GM13976 (cell line): ENCODE measurements around the gene PTPRE.

Experiments used
- DNase-seq: peaks from one replicate; pipeline ENCODE4 v3.0.0; 2012; ENCODE audit warnings: low spot score
- CTCF ChIP-seq: IDR thresholded peaks from 2 replicates; pipeline ENCODE4 v1.5.1; 2012; ENCODE audit warnings: borderline replicate concordance, mild to moderate bottlenecking; ENCODE audit not compliant: insufficient read depth; ENCODE audit errors: extremely low read depth, missing control alignments, control extremely low read depth
- in situ Hi-C: fragments of 300-500 bp; cut with MboI; formaldehyde crosslinking; loops from one replicate; pipeline ENCODE4 v1.12.0; 2022; ENCODE audit warnings: low sequenced_read_pairs, mixed read lengths, inconsistent platforms; ENCODE audit not compliant: unreplicated experiment

Gene PTPRE

GRCh38 chr10:127882801-127883459 lies 24.0 kb upstream of the PTPRE start:
- TF ChIP-seq CTCF: no peak
- no peak for DNase-seq
- in situ Hi-C loops: no loop called here

- no peak for DNase-seq
- no peak for TF ChIP-seq CTCF
- in situ Hi-C loops: no loop called here
Observed at GRCh38 chr10:127883516-127883915, 23.4 kb upstream of the PTPRE start.

DNA sequence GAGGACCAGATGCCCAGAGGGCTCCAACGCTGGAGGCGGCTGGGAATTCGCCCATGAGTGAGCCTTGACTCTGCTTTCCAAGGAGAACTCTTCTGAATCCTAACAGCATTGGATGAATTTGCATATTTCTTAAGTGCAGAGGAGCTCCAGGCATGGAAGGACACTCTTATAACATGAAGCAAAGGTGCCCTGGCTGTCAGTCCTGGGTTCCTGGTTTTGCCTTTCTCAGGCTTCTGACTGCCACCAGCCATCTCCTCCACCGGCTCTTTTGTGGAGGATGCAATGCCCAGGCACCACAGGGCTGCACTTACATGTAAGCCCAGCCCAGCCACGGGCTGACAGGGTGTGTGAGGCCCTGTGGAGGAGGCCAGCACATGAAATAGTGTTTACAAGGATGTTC lies 22.4 kb upstream of the PTPRE start:
- in situ Hi-C loops: no loop called here
- no peak for DNase-seq
- no peak for TF ChIP-seq CTCF

GRCh38 chr10:127886371-127887051 lies 20.4 kb upstream of the PTPRE start:
- no peak for TF ChIP-seq CTCF
- in situ Hi-C loops: no loop called here
- DNase-seq: no peak

DNA sequence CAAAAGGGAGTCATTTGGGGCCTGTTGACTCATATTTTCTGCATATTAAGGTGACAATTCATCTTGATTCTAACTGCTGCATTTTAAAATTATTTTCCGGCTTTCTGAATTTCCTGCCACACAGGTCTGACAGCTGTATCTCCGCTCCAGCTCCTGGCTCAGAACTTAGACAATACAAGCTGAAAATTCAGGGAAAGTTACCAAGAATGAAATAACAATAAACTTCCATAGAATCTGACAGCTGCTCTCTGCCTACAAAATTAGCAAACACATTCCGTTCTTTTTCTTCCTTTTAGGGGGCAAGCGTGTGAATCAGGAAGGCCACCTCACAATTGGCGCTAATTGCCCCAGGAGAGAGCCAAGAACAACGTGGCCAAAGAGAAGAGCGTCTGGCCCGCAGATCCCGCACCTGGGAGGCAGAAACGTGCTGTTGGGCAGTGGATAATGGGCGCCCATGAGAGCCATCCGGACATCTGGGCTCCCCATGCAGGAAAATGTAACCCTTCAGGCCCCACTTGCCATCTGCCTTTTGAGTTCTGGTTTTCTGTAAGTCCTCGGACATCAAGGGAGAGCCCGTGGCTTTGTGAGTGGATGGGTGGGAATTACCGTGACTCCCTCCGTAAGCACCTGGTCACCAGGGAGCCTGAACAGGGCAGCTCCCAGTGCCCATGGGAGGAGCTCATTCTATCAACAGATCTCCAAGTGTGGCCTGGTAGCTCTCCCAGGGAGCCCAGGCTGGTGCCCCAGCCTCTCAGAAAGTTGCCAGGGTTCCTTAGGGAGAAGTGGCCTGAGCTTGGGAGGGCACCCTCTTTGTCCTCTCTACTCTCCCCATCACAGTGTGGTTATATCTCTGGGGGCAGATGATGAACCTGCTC lies 19.1 kb upstream of the PTPRE start:
- TF ChIP-seq CTCF: no peak
- in situ Hi-C loops: no loop called here
- DNase-seq: no peak

- in situ Hi-C loops: no loop called here
- TF ChIP-seq CTCF: no peak
- no peak for DNase-seq
Observed at GRCh38 chr10:127888521-127889312, 18.2 kb upstream of the PTPRE start.
